ENCODE results near the gene SIK2.

The SIK2 gene

GRCh38 chr11:111762981-111763643 lies 160.9 kb downstream of the SIK2 start:
- H2BK120ac ChIP-seq (ENCODE audit: low read depth, low read length): no peak overlapping the region
- H3K27ac ChIP-seq (ENCODE audit: low read depth, low read length): no peak overlapping the region
- H3K9ac ChIP-seq (ENCODE audit: low read length): no peak overlapping the region
- H4K8ac ChIP-seq (ENCODE audit: low read depth, low read length): no peak overlapping the region
- H3K4ac ChIP-seq (ENCODE audit: low read depth, low read length): no peak overlapping the region
- H3K18ac ChIP-seq (ENCODE audit: low read length): no peak overlapping the region
- peaks cover 2% of the 10 kb centered on the region for H3K4me1 ChIP-seq (ENCODE audit: control insufficient read depth, low read depth, low read length)
- no peaks in the 10 kb centered on the region for H3K27me3 ChIP-seq (ENCODE audit: insufficient read depth, low read length, poor library complexity)
- H4K5ac ChIP-seq (ENCODE audit: low read length): no peak overlapping the region
- H3K79me1 ChIP-seq (ENCODE audit: low read length): peaks cover 3% of the 10 kb centered on the region
- no peak overlapping the region for H3K4me2 ChIP-seq (ENCODE audit: low read length)
- no peak overlapping the region for H3K4me3 ChIP-seq (ENCODE audit: low read length)
- no peak overlapping the region for H2BK15ac ChIP-seq (replicated peaks; ENCODE audit: low read depth)
- H3K79me2 ChIP-seq (ENCODE audit: control insufficient read depth, insufficient read depth, low read length): no peaks in the 10 kb centered on the region
- H3K56ac ChIP-seq (ENCODE audit: low read length): no peak overlapping the region
- H3K36me3 ChIP-seq (ENCODE audit: control insufficient read depth, insufficient read depth, low read length): no peaks in the 10 kb centered on the region
- H2AK5ac ChIP-seq (ENCODE audit: low read length): no peak overlapping the region
- H3K23ac ChIP-seq (ENCODE audit: low read length): no peak overlapping the region
- no peak for DNase-seq
- no peak overlapping the region for H2BK5ac ChIP-seq (ENCODE audit: low read length)
- no CpG with 5 or more reads among the region's 3 CpGs for WGBS (ENCODE audit: extremely low coverage, insufficient coverage, low lambda C conversion rate)

- DNase-seq: no peak
- H3K79me1 ChIP-seq (ENCODE audit: low read length): peaks cover 3% of the 10 kb centered on the region
- H2AK5ac ChIP-seq (ENCODE audit: low read length): no peak overlapping the region
- H4K8ac ChIP-seq (ENCODE audit: low read depth, low read length): no peak overlapping the region
- H3K4ac ChIP-seq (ENCODE audit: low read depth, low read length): no peak overlapping the region
- H3K4me3 ChIP-seq (ENCODE audit: low read length): no peak overlapping the region
- H4K5ac ChIP-seq (ENCODE audit: low read length): no peak overlapping the region
- H3K27ac ChIP-seq (ENCODE audit: low read depth, low read length): no peak overlapping the region
- no peak overlapping the region for H3K23ac ChIP-seq (ENCODE audit: low read length)
- H2BK5ac ChIP-seq (ENCODE audit: low read length): no peak overlapping the region
- peaks cover 2% of the 10 kb centered on the region for H3K4me1 ChIP-seq (ENCODE audit: control insufficient read depth, low read depth, low read length)
- no peak overlapping the region for H3K56ac ChIP-seq (ENCODE audit: low read length)
- WGBS (ENCODE audit: extremely low coverage, insufficient coverage, low lambda C conversion rate): no CpG with 5 or more reads among the region's 1 CpG
- H2BK120ac ChIP-seq (ENCODE audit: low read depth, low read length): no peak overlapping the region
- no peaks in the 10 kb centered on the region for H3K36me3 ChIP-seq (ENCODE audit: control insufficient read depth, insufficient read depth, low read length)
- no peak overlapping the region for H3K18ac ChIP-seq (ENCODE audit: low read length)
- peak overlapping the region; percentile 6 for H3K4me2 ChIP-seq (ENCODE audit: low read length)
- no peak overlapping the region for H2BK15ac ChIP-seq (replicated peaks; ENCODE audit: low read depth)
- H3K79me2 ChIP-seq (ENCODE audit: control insufficient read depth, insufficient read depth, low read length): no peaks in the 10 kb centered on the region
- H3K27me3 ChIP-seq (ENCODE audit: insufficient read depth, low read length, poor library complexity): no peaks in the 10 kb centered on the region
- no peak overlapping the region for H3K9ac ChIP-seq (ENCODE audit: low read length)
Measured at GRCh38 chr11:111764621-111765020, 162.4 kb downstream of the SIK2 start.

- no peak for DNase-seq
- H3K23ac ChIP-seq (ENCODE audit: low read length): no peak overlapping the region
- H2BK15ac ChIP-seq (replicated peaks; ENCODE audit: low read depth): no peak overlapping the region
- no CpG with 5 or more reads among the region's 28 CpGs for WGBS (ENCODE audit: extremely low coverage, insufficient coverage, low lambda C conversion rate)
- peak overlapping the region; percentile 94 for H3K27ac ChIP-seq (ENCODE audit: low read depth, low read length)
- no peak overlapping the region for H4K5ac ChIP-seq (ENCODE audit: low read length)
- no peaks in the 10 kb centered on the region for H3K36me3 ChIP-seq (ENCODE audit: control insufficient read depth, insufficient read depth, low read length)
- H3K18ac ChIP-seq (ENCODE audit: low read length): peak overlapping the region; percentile 53
- H2BK120ac ChIP-seq (ENCODE audit: low read depth, low read length): no peak overlapping the region
- H3K56ac ChIP-seq (ENCODE audit: low read length): peak overlapping the region; percentile 98
- H3K4ac ChIP-seq (ENCODE audit: low read depth, low read length): peak overlapping the region; percentile 17
- no peak overlapping the region for H2BK5ac ChIP-seq (ENCODE audit: low read length)
- H3K4me3 ChIP-seq (ENCODE audit: low read length): peak overlapping the region; percentile 97
- H4K8ac ChIP-seq (ENCODE audit: low read depth, low read length): no peak overlapping the region
- no peaks in the 10 kb centered on the region for H3K27me3 ChIP-seq (ENCODE audit: insufficient read depth, low read length, poor library complexity)
- peaks cover 3% of the 10 kb centered on the region for H3K79me1 ChIP-seq (ENCODE audit: low read length)
- H3K79me2 ChIP-seq (ENCODE audit: control insufficient read depth, insufficient read depth, low read length): no peaks in the 10 kb centered on the region
- H3K9ac ChIP-seq (ENCODE audit: low read length): peak overlapping the region; percentile 95
- no peak overlapping the region for H2AK5ac ChIP-seq (ENCODE audit: low read length)
- H3K4me1 ChIP-seq (ENCODE audit: control insufficient read depth, low read depth, low read length): peaks cover 2% of the 10 kb centered on the region
- H3K4me2 ChIP-seq (ENCODE audit: low read length): peak overlapping the region; percentile 68
Measured at GRCh38 chr11:111765320-111765983, 163.2 kb downstream of the SIK2 start.

- Histone ChIP-seq H2AK5ac (ENCODE audit: low read length) (no peak within 1 kb of the TSS), H3K27ac (ENCODE audit: low read depth, low read length) (peak within 1 kb of the TSS; percentile 94)
Measured at GRCh38 chr11:111765984-111766833, 164.0 kb downstream of the SIK2 start, which contains the start of gene PPP2R1B. TSS of gene PPP2R1B (minus strand) at chr11:111766389. CDS start at chr11:111766361, 28 bp downstream.

GRCh38 chr11:111766834-111767142 lies 164.5 kb downstream of the SIK2 start:
- Histone ChIP-seq H4K8ac (ENCODE audit: low read depth, low read length) (no peak overlapping the region), H3K9ac (ENCODE audit: low read length) (peak overlapping the region; percentile 92), H2BK120ac (ENCODE audit: low read depth, low read length) (no peak overlapping the region), H3K23ac (ENCODE audit: low read length) (no peak overlapping the region), H2BK5ac (ENCODE audit: low read length) (no peak overlapping the region), H3K27me3 (ENCODE audit: insufficient read depth, low read length, poor library complexity) (no peaks in the 10 kb centered on the region), H3K27ac (ENCODE audit: low read depth, low read length) (peak overlapping the region; percentile 2), H3K79me1 (ENCODE audit: low read length) (peaks cover 3% of the 10 kb centered on the region), H2AK5ac (ENCODE audit: low read length) (no peak overlapping the region), H3K56ac (ENCODE audit: low read length) (peak overlapping the region; percentile 93), H3K18ac (ENCODE audit: low read length) (peak overlapping the region; percentile 97), H3K4me3 (ENCODE audit: low read length) (peak overlapping the region; percentile 54), H4K5ac (ENCODE audit: low read length) (no peak overlapping the region), H2BK15ac (replicated peaks; ENCODE audit: low read depth) (no peak overlapping the region), H3K79me2 (ENCODE audit: control insufficient read depth, insufficient read depth, low read length) (no peaks in the 10 kb centered on the region), H3K36me3 (ENCODE audit: control insufficient read depth, insufficient read depth, low read length) (no peaks in the 10 kb centered on the region), H3K4ac (ENCODE audit: low read depth, low read length) (no peak overlapping the region), H3K4me1 (ENCODE audit: control insufficient read depth, low read depth, low read length) (peaks cover 4% of the 10 kb centered on the region), H3K4me2 (ENCODE audit: low read length) (peak overlapping the region; percentile 98)
- peak; percentile 43 for DNase-seq
- WGBS (ENCODE audit: extremely low coverage, insufficient coverage, low lambda C conversion rate): no CpG with 5 or more reads among the region's 7 CpGs

More at GRCh38 chr11:111765984-111766833, 164.0 kb downstream of the SIK2 start, which contains the start of gene PPP2R1B:
- peak within 1 kb of the TSS; percentile 97 for H3K4me3 ChIP-seq (ENCODE audit: low read length)
- no peak within 1 kb of the TSS for H2BK120ac ChIP-seq (ENCODE audit: low read depth, low read length)
- H2BK5ac ChIP-seq (ENCODE audit: low read length): peak within 1 kb of the TSS; percentile 87
- H4K5ac ChIP-seq (ENCODE audit: low read length): no peak within 1 kb of the TSS
- H3K4ac ChIP-seq (ENCODE audit: low read depth, low read length): peak within 1 kb of the TSS; percentile 79
- H3K36me3 ChIP-seq (ENCODE audit: control insufficient read depth, insufficient read depth, low read length): no peaks in the 10 kb centered on the region
- no peak within 1 kb of the TSS for H2BK15ac ChIP-seq (replicated peaks; ENCODE audit: low read depth)
- H4K8ac ChIP-seq (ENCODE audit: low read depth, low read length): no peak within 1 kb of the TSS
- peak within 1 kb of the TSS; percentile 98 for H3K56ac ChIP-seq (ENCODE audit: low read length)
- peaks cover 3% of the 10 kb centered on the region for H3K79me1 ChIP-seq (ENCODE audit: low read length)
- peaks cover 2% of the 10 kb centered on the region for H3K4me1 ChIP-seq (ENCODE audit: control insufficient read depth, low read depth, low read length)
- DNase-seq: peak; percentile 94
- WGBS (ENCODE audit: extremely low coverage, insufficient coverage, low lambda C conversion rate): no CpG with 5 or more reads among the region's 61 CpGs
- no peak within 1 kb of the TSS for H3K23ac ChIP-seq (ENCODE audit: low read length)
- peak within 1 kb of the TSS; percentile 97 for H3K18ac ChIP-seq (ENCODE audit: low read length)
- H3K27me3 ChIP-seq (ENCODE audit: insufficient read depth, low read length, poor library complexity): no peaks in the 10 kb centered on the region
- peak within 1 kb of the TSS; percentile 95 for H3K9ac ChIP-seq (ENCODE audit: low read length)
- H3K4me2 ChIP-seq (ENCODE audit: low read length): peak within 1 kb of the TSS; percentile 98
- no peaks in the 10 kb centered on the region for H3K79me2 ChIP-seq (ENCODE audit: control insufficient read depth, insufficient read depth, low read length)

Measured in mesendoderm (in vitro differentiated cells).